HEK293 (cell line): Measurements from ENCODE around the gene TMEM121.

Source experiments
- CTCF ChIA-PET: fragments of 350-600 bp; formaldehyde crosslinking; extraction: SDS; loops from one replicate; lab custom pipeline; 2021; ENCODE audit warnings: antibody characterized with exemption; lab: Yijun Ruan, JAX
- POLR2A ChIA-PET: fragments of 300-600 bp; formaldehyde crosslinking; extraction: SDS; loops from one replicate; lab custom pipeline; 2020; ENCODE audit warnings: antibody characterized with exemption, inconsistent platforms; lab: Yijun Ruan, JAX
- H3K27ac ChIP-seq: fragments of 200-500 bp; sonication (Bioruptor generic); 2 replicates; pipeline ENCODE4 v1.5.1; 2014; ENCODE audit warnings: low read depth, low read length, control low read depth, inconsistent platforms; ENCODE audit errors: extremely low read depth
- H3K36me3 ChIP-seq, 2 experiments: fragments of 200-500 bp in 1 of 2; sonication (Bioruptor generic) in 1 of 2; 1 replicate in 1 of 2; 2 replicates in 1 of 2; pipeline ENCODE4 v1.5.1; 2014 to 2017; ENCODE audit warnings: inconsistent platforms in 2 of 2, low read length in 2 of 2; ENCODE audit not compliant: control insufficient read depth in 2 of 2, insufficient read depth in 1 of 2
- H3K4me1 ChIP-seq: fragments of 200-500 bp; sonication (Bioruptor generic); 2 replicates; pipeline ENCODE4 v1.5.1; 2014; ENCODE audit warnings: mild to moderate bottlenecking, low read length, inconsistent platforms; ENCODE audit not compliant: control insufficient read depth, insufficient read depth
- H3K4me3 ChIP-seq: 2 replicates; pipeline ENCODE4 v1.5.1; 2011; ENCODE audit warnings: low read depth, mild to moderate bottlenecking, control low read depth, low read length, moderate library complexity
- H3K9me3 ChIP-seq: fragments of 200-500 bp; sonication (Bioruptor generic); 2 replicates; pipeline ENCODE4 v1.5.1; 2014; ENCODE audit warnings: low read depth, low read length, inconsistent platforms; ENCODE audit not compliant: control insufficient read depth, insufficient read depth
- CTCF ChIP-seq: fragments of 450-650 bp; formaldehyde crosslinking; IDR thresholded peaks from 2 replicates; pipeline ENCODE4 v1.5.1; 2016; ENCODE audit warnings: missing biosample characterization, missing genetic modification characterization
- GLIS1 ChIP-seq: fragments of 450-650 bp; formaldehyde crosslinking; IDR thresholded peaks from 2 replicates; pipeline ENCODE4 v1.5.1; 2016; ENCODE audit warnings: missing biosample characterization, missing genetic modification characterization
- PRDM10 ChIP-seq: fragments of 450-650 bp; formaldehyde crosslinking; IDR thresholded peaks from 2 replicates; pipeline ENCODE4 v1.5.1; 2016; ENCODE audit warnings: missing biosample characterization, missing genetic modification characterization
- PRDM2 ChIP-seq: fragments of 450-650 bp; formaldehyde crosslinking; IDR thresholded peaks from 2 replicates; pipeline ENCODE4 v1.5.1; 2016; ENCODE audit warnings: missing biosample characterization, missing genetic modification characterization, borderline replicate concordance
- ZBTB10 ChIP-seq: fragments of 450-650 bp; formaldehyde crosslinking; IDR thresholded peaks from 2 replicates; pipeline ENCODE4 v1.5.1; 2016; ENCODE audit warnings: missing biosample characterization, missing genetic modification characterization
- ZNF239 ChIP-seq: fragments of 450-650 bp; formaldehyde crosslinking; IDR thresholded peaks from 2 replicates; pipeline ENCODE4 v1.5.1; 2016; ENCODE audit warnings: missing biosample characterization, missing genetic modification characterization
- ZNF335 ChIP-seq: fragments of 450-650 bp; formaldehyde crosslinking; conservative IDR thresholded peaks from 2 replicates; pipeline ENCODE4 v1.5.1; 2016; ENCODE audit warnings: missing biosample characterization, missing genetic modification characterization
- ZNF341 ChIP-seq: fragments of 450-650 bp; formaldehyde crosslinking; IDR thresholded peaks from 2 replicates; pipeline ENCODE4; 2016; ENCODE audit warnings: low read depth, missing biosample characterization, missing genetic modification characterization
- ZNF518A ChIP-seq: fragments of 450-650 bp; formaldehyde crosslinking; conservative IDR thresholded peaks from 2 replicates; pipeline ENCODE4 v1.5.1; 2016; ENCODE audit warnings: low read depth, missing biosample characterization, missing genetic modification characterization
- ZNF544 ChIP-seq: fragments of 450-650 bp; formaldehyde crosslinking; IDR thresholded peaks from 2 replicates; pipeline ENCODE4 v1.5.0; 2017; ENCODE audit warnings: missing biosample characterization, missing genetic modification characterization
- ZNF549 ChIP-seq: fragments of 450-650 bp; IDR thresholded peaks from 2 replicates; pipeline ENCODE4 v1.5.1; 2018; ENCODE audit warnings: missing biosample characterization, missing genetic modification characterization, mild to moderate bottlenecking, inconsistent platforms, moderate library complexity
- ZNF621 ChIP-seq: fragments of 450-650 bp; formaldehyde crosslinking; IDR thresholded peaks from 2 replicates; pipeline ENCODE4 v1.5.1; 2017; ENCODE audit warnings: missing biosample characterization, missing genetic modification characterization
- ZNF626 ChIP-seq: fragments of 450-650 bp; sonication (Bioruptor Pico); formaldehyde crosslinking; IDR thresholded peaks from 2 replicates; pipeline ENCODE4 v1.5.1; 2018; ENCODE audit warnings: missing biosample characterization, missing genetic modification characterization, inconsistent platforms
- ZNF660 ChIP-seq: fragments of 450-650 bp; IDR thresholded peaks from 2 replicates; pipeline ENCODE4 v1.5.1; 2018; ENCODE audit warnings: missing biosample characterization, mild to moderate bottlenecking, missing genetic modification characterization

The TMEM121 gene

GRCh38 chr14:105525861-105526775 lies at the start of gene TMEM121:
Gene TMEM121, plus strand, starts transcription at chr14:105526583. Its CDS starts 2,252 bp downstream, at chr14:105528835.
- Histone ChIP-seq H3K9me3 (no peaks in the 10 kb centered on the region), H3K4me3 (peak within 1 kb of the TSS; percentile 56), H3K36me3 (peaks cover 0 to 24% of the 10 kb centered on the region in 2 experiments; a peak in 1 of 3 replicates), H3K4me1 (0 out of 2 replicates have a peak, but pooled peaks cover 2% of the 10 kb centered on the region), H3K27ac (peak within 1 kb of the TSS; percentile 74; the same call in 1 of the 2 replicates)
- ChIA-PET POLR2A (no interaction called here), CTCF (interaction anchor here (0.5 to 1.2 kb wide), 4 partner anchors 9 to 440 kb away, joined by 3 to 4 read pairs (median 4); no protein-coding TSS in a partner anchor)
- TF ChIP-seq ZNF239 (tag by site-specific recombination) = no peak
- no peak for TF ChIP-seq ZNF626
- no peak for TF ChIP-seq ZNF660 (tag by site-specific recombination)
- peak; percentile 72 for TF ChIP-seq PRDM10 (tag by site-specific recombination)
- TF ChIP-seq CTCF (tag by site-specific recombination) = peak; percentile 46; the same call in 1 of the 2 replicates
- TF ChIP-seq GLIS1 (tag by site-specific recombination) = peak; percentile 39; the same call in 1 of the 2 replicates
- no peak for TF ChIP-seq ZNF544 (tag by site-specific recombination)
- TF ChIP-seq PRDM2 = no peak
- no peak; the same call in 1 of the 2 replicates for TF ChIP-seq ZBTB10
- TF ChIP-seq ZNF518A (tag by site-specific recombination) = no peak
- no peak for TF ChIP-seq ZNF341 (tag by site-specific recombination)
- no peak for TF ChIP-seq ZNF549
- peak; percentile 88 for TF ChIP-seq ZNF335
- no peak for TF ChIP-seq ZNF621 (tag by site-specific recombination)
